GM19238 (cell line): ENCODE data around the gene USP36.

Source experiments
- DNase-seq: peaks from one replicate; pipeline ENCODE4 v3.0.0; 2011; ENCODE audit warnings: low spot score; ENCODE audit not compliant: insufficient read length

USP36 gene

GRCh38 chr17:78839235-78839761, 1.3 kb downstream of the USP36 start:
- DNase-seq = no peak

GRCh38 chr17:78838574-78839005, 2.0 kb downstream of the USP36 start:
- DNase-seq = no peak

GRCh38 chr17:78836420-78837021, 4.1 kb downstream of the USP36 start:
- no peak for DNase-seq

- no peak for DNase-seq
Measured at GRCh38 chr17:78834571-78834970, 6.0 kb downstream of the USP36 start.

- no peak for DNase-seq
Measured at GRCh38 chr17:78832541-78832810, 8.1 kb downstream of the USP36 start.

GRCh38 chr17:78831688-78832540, 8.7 kb downstream of the USP36 start:
- DNase-seq = no peak

- no peak for DNase-seq
Measured at GRCh38 chr17:78829477-78829876, 11.1 kb downstream of the USP36 start.

GRCh38 chr17:78828470-78829185, 12.0 kb downstream of the USP36 start:
- no peak for DNase-seq

- no peak for DNase-seq
Measured at GRCh38 chr17:78826836-78827509, 13.6 kb downstream of the USP36 start.

- DNase-seq = no peak
Measured at GRCh38 chr17:78826421-78826820, 14.2 kb downstream of the USP36 start.

GRCh38 chr17:78825696-78826095, 14.9 kb downstream of the USP36 start:
- DNase-seq = no peak

GRCh38 chr17:78824240-78824639, 16.4 kb downstream of the USP36 start:
- no peak for DNase-seq

- no peak for DNase-seq
Measured at GRCh38 chr17:78823282-78824046, 17.1 kb downstream of the USP36 start.

GRCh38 chr17:78822552-78822951, 18.1 kb downstream of the USP36 start:
- DNase-seq = no peak

GRCh38 chr17:78821961-78822360, 18.7 kb downstream of the USP36 start:
- DNase-seq = no peak

GRCh38 chr17:78820841-78821240, 19.8 kb downstream of the USP36 start:
- no peak for DNase-seq

GRCh38 chr17:78819806-78820792, 20.5 kb downstream of the USP36 start:
- DNase-seq = no peak

GRCh38 chr17:78819402-78819801, 21.2 kb downstream of the USP36 start:
- DNase-seq = no peak

- no peak for DNase-seq
Measured at GRCh38 chr17:78818932-78819331, 21.7 kb downstream of the USP36 start.
